Measurements from ENCODE around the gene LIN54. TPM values are rescaled to one million over a fixed set of nuclear protein-coding genes. Genes with fewer than 3 reads are reported as not detected.
"Not testable (repeated sequence)": the region's sequence is repeated elsewhere in the genome, so short reads cannot be mapped to it uniquely, and the experiment has no call there.

Gene LIN54
- 14.8 and 17.7 TPM in 2 replicates for total RNA-seq

- H3K27me3 ChIP-seq (ENCODE audit: insufficient read depth, low read length), result no peaks in the 10 kb centered on the region
- no peaks in the 10 kb centered on the region for H3K9me3 ChIP-seq (ENCODE audit: low read depth, low read length)
- H4K20me1 ChIP-seq (ENCODE audit: insufficient read depth, low read length), result no peaks in the 10 kb centered on the region
- no peaks in the 10 kb centered on the region for H3K36me3 ChIP-seq (ENCODE audit: insufficient read depth, low read length)
- H3K4me3 ChIP-seq (ENCODE audit: insufficient read depth, low read length), result peak within 1 kb of the TSS; percentile 92
- peak within 1 kb of the TSS; percentile 94 for H3K4me2 ChIP-seq (ENCODE audit: insufficient read depth, low read length)
- DNase-seq (ENCODE audit: insufficient read length, low spot score, missing footprints), result peak; percentile 97
- TF ChIP-seq, protein P1, sequence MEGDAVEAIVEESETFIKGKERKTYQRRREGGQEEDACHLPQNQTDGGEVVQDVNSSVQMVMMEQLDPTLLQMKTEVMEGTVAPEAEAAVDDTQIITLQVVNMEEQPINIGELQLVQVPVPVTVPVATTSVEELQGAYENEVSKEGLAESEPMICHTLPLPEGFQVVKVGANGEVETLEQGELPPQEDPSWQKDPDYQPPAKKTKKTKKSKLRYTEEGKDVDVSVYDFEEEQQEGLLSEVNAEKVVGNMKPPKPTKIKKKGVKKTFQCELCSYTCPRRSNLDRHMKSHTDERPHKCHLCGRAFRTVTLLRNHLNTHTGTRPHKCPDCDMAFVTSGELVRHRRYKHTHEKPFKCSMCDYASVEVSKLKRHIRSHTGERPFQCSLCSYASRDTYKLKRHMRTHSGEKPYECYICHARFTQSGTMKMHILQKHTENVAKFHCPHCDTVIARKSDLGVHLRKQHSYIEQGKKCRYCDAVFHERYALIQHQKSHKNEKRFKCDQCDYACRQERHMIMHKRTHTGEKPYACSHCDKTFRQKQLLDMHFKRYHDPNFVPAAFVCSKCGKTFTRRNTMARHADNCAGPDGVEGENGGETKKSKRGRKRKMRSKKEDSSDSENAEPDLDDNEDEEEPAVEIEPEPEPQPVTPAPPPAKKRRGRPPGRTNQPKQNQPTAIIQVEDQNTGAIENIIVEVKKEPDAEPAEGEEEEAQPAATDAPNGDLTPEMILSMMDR (IDR thresholded peaks at IDR 0.05; ENCODE audit: extremely low read depth, low read depth, low read length), result no peak
- peak within 1 kb of the TSS; percentile 94 for H2AFZ ChIP-seq (ENCODE audit: low read length)
- peak within 1 kb of the TSS; percentile 92 for H3K27ac ChIP-seq (ENCODE audit: low read depth, low read length)
- peaks cover 24% of the 10 kb centered on the region for H3K4me1 ChIP-seq (ENCODE audit: insufficient read depth, low read length)
- peaks cover 54% of the 10 kb centered on the region for H3K79me2 ChIP-seq (ENCODE audit: insufficient read depth, low read length)
Observed at GRCh38 chr4:83010522-83011318, at the start of gene LIN54. Gene LIN54, minus strand, starts transcription at chr4:83010823. Its CDS starts 25,979 bp downstream, at chr4:82984844.

- H3K27ac ChIP-seq (ENCODE audit: low read depth, low read length), result no peak overlapping the region
- H3K4me3 ChIP-seq (ENCODE audit: insufficient read depth, low read length), result no peak overlapping the region
- TF ChIP-seq, protein P1 (IDR thresholded peaks at IDR 0.05; ENCODE audit: extremely low read depth, low read depth, low read length), result peak; percentile 42
- no peaks in the 10 kb centered on the region for H3K4me1 ChIP-seq (ENCODE audit: insufficient read depth, low read length)
- no peaks in the 10 kb centered on the region for H3K79me2 ChIP-seq (ENCODE audit: insufficient read depth, low read length)
- peaks cover 53% of the 10 kb centered on the region for H3K36me3 ChIP-seq (ENCODE audit: insufficient read depth, low read length)
- H2AFZ ChIP-seq (ENCODE audit: low read length), result no peak overlapping the region
- no peak overlapping the region for H3K4me2 ChIP-seq (ENCODE audit: insufficient read depth, low read length)
- H3K9me3 ChIP-seq (ENCODE audit: low read depth, low read length), result no peaks in the 10 kb centered on the region
- DNase-seq (ENCODE audit: insufficient read length, low spot score, missing footprints), result no peak
- no peaks in the 10 kb centered on the region for H4K20me1 ChIP-seq (ENCODE audit: insufficient read depth, low read length)
- H3K27me3 ChIP-seq (ENCODE audit: insufficient read depth, low read length), result no peaks in the 10 kb centered on the region
Observed at GRCh38 chr4:83054928-83055327, 44.3 kb upstream of the LIN54 start.

DNA sequence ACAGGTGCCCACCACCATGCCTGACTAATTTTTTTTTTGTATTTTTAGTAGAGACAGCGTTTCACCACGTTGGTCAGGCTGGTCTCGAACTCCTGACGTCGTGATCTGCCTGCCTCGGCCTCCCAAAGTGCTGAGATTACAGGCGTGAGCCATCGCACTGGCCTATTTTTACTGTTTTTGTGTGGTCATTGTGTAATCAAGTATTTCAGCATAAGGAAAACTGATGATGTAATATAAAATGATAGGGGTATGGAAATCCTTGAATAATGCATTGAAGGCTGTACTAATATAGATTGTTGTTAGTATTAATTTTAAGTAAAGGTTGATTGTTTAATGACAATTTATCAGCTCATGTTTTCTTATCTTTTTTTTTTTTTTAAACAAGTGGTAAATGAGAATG is 38.2 kb upstream of the LIN54 start:
- H3K4me1 ChIP-seq (ENCODE audit: insufficient read depth, low read length); H3K4me2 ChIP-seq (ENCODE audit: insufficient read depth, low read length); H4K20me1 ChIP-seq (ENCODE audit: insufficient read depth, low read length); H3K4me3 ChIP-seq (ENCODE audit: insufficient read depth, low read length); H3K27ac ChIP-seq (ENCODE audit: low read depth, low read length); H3K9me3 ChIP-seq (ENCODE audit: low read depth, low read length); DNase-seq (ENCODE audit: insufficient read length, low spot score, missing footprints); H3K27me3 ChIP-seq (ENCODE audit: insufficient read depth, low read length); H2AFZ ChIP-seq (ENCODE audit: low read length): not testable (repeated sequence)
- H3K36me3 ChIP-seq (ENCODE audit: insufficient read depth, low read length), result peaks cover 30% of the 10 kb centered on the region
- H3K79me2 ChIP-seq (ENCODE audit: insufficient read depth, low read length), result peaks cover 27% of the 10 kb centered on the region

GRCh38 chr4:83046693-83047473 is 36.3 kb upstream of the LIN54 start:
- Histone ChIP-seq H3K27me3 (ENCODE audit: insufficient read depth, low read length) (no peaks in the 10 kb centered on the region), H3K79me2 (ENCODE audit: insufficient read depth, low read length) (peaks cover 39% of the 10 kb centered on the region), H3K4me2 (ENCODE audit: insufficient read depth, low read length) (no peak overlapping the region), H3K4me1 (ENCODE audit: insufficient read depth, low read length) (peaks cover 6% of the 10 kb centered on the region), H2AFZ (ENCODE audit: low read length) (no peak overlapping the region), H3K36me3 (ENCODE audit: insufficient read depth, low read length) (peaks cover 16% of the 10 kb centered on the region), H3K4me3 (ENCODE audit: insufficient read depth, low read length) (no peak overlapping the region), H3K27ac (ENCODE audit: low read depth, low read length) (no peak overlapping the region), H3K9me3 (ENCODE audit: low read depth, low read length) (no peaks in the 10 kb centered on the region), H4K20me1 (ENCODE audit: insufficient read depth, low read length) (peaks cover 7% of the 10 kb centered on the region)
- TF ChIP-seq, protein P1 (IDR thresholded peaks at IDR 0.05; ENCODE audit: extremely low read depth, low read depth, low read length), result no peak
- DNase-seq (ENCODE audit: insufficient read length, low spot score, missing footprints), result no peak

All from osteoblast (primary cell).